MM.1S (cell line): ENCODE data around the gene CRAT.

ENCODE experiments used
- CTCF ChIP-seq: fragments of 300-600 bp; sonication (generic); IDR thresholded peaks from 2 replicates; pipeline ENCODE4 v1.5.1; 2016; ENCODE audit warnings: antibody characterized with exemption, low read length, mixed read lengths
- EZH2 ChIP-seq: fragments of 300-600 bp; sonication (generic); optimal IDR thresholded peaks from 2 replicates; pipeline ENCODE3; 2017; ENCODE audit warnings: low read depth, mild to moderate bottlenecking, antibody characterized with exemption, low read length, mixed read lengths

- TF ChIP-seq CTCF (no peak), EZH2 (no peak)
These were observed 26.9 kb upstream of the CRAT start for GRCh38 chr9:129137292-129138143.
